Breast epithelium (tissue), 4 donors: ENCODE results near the gene GFRA4. TPM values are rescaled to one million over a fixed set of nuclear protein-coding genes. Genes with fewer than 3 reads are reported as not detected.

Experiments
- DNase-seq, 2 donors: peaks; one replicate each; pipeline ENCODE4 v3.0.0-alpha.2; 2019; ENCODE audit warnings: low spot score in 2 of 2
- H3K27ac ChIP-seq, 2 donors: fragments of 200-600 bp; sonication (generic) in 1 of 2; one replicate each; pipeline ENCODE4 v1.5.1; 2016 to 2019; ENCODE audit warnings: mild to moderate bottlenecking in 1 of 2
- H3K27me3 ChIP-seq, 2 donors: fragments of 200-600 bp; sonication (generic) in 1 of 2; one replicate each; pipeline versions ENCODE4 v1.5.1 to v1.6.0; 2017 to 2019; ENCODE audit warnings: control low read depth in 1 of 2, mild to moderate bottlenecking in 1 of 2
- H3K36me3 ChIP-seq: fragments of 200-600 bp; one replicate; pipeline ENCODE4 v1.5.1; 2019
- H3K4me1 ChIP-seq, 2 donors: fragments of 200-600 bp; sonication (generic); one replicate each; pipeline ENCODE4 v1.5.1; 2016 to 2019; ENCODE audit warnings: control low read depth in 1 of 2
- H3K4me3 ChIP-seq, 3 donors: fragments of 200-600 bp; sonication (generic); 1 replicate in 2 of 3; 2 replicates in 1 of 3; pipeline ENCODE4 v1.5.1; 2016 to 2019; ENCODE audit warnings: mild to moderate bottlenecking in 3 of 3, moderate library complexity in 2 of 3
- H3K9me3 ChIP-seq, 2 donors: fragments of 200-600 bp; sonication (generic) in 1 of 2; one replicate each; pipeline ENCODE4 v1.5.1; 2016 to 2019; ENCODE audit warnings: control low read depth in 1 of 2
- POLR2A ChIP-seq: fragments of 450-650 bp; IDR thresholded peaks from one replicate; pipeline ENCODE4 v1.6.1; 2016; ENCODE audit warnings: antibody characterized with exemption, mild to moderate bottlenecking, moderate library complexity
- POLR2AphosphoS5 ChIP-seq, 3 donors: sonication (generic); formaldehyde crosslinking; IDR thresholded peaks; one replicate each; pipeline ENCODE4 v1.6.1; 2017; ENCODE audit warnings: antibody characterized with exemption in 3 of 3
- intact Hi-C: fragments of 100-400 bp; cut with DNase I; formaldehyde crosslinking; loops from one replicate; pipeline ENCODE4 v1.15.1; 2023; ENCODE audit warnings: low total_unique reads
- total RNA-seq, 3 donors: library from RNA; depleted of rRNA; stranded (reverse); fragments of >200 nt; gene quantifications; one replicate each; pipeline ENCODE4 v1.1.0, GENCODE V29; 2016
- TF ChIP-seq, protein P1 (sequence below), 3 donors: fragments of 450-650 bp; IDR thresholded peaks; one replicate each; pipeline ENCODE4 v1.5.1; 2016 to 2017; ENCODE audit warnings: antibody characterized with exemption in 3 of 3, mild to moderate bottlenecking in 3 of 3, moderate library complexity in 3 of 3

GFRA4 gene
- total RNA-seq, 3 donors from 2014 or later = not detected

DNA sequence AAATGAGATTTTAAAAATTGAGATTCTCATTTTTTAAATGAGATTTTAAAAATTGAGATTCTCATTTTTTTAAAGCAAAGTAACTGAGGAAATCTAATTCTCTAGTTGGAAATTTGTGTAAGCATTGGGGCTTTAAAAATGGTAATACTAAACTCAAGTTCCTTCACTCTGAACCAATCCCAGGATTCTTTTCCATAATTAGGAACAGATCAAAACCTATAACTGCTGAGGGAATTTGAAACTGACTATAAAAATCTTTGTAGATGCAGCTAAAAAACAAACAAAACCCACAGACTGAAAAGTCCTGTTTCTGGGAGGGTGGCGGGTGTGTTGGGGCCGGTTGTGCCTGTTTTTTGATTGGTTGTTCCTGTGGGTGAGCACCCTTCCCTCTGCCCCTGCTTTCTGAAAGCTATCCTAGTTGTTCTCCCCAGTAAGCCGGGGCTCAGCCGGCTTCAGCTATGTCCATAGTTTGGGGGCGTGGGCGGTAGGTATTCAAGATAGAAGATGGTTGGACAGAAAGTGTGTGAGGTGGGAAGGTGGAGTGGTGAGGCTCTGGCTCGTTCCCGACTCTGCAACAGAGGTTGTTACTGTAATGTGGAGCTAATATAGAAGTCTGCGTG is 49.3 kb downstream of the GFRA4 start:
- H3K36me3 ChIP-seq = no peaks in the 10 kb centered on the region
- no peaks in the 10 kb centered on the region for H3K27me3 ChIP-seq
- no peak overlapping the region for H3K27ac ChIP-seq
- TF ChIP-seq POLR2AphosphoS5 (IDR thresholded peaks at IDR 0.05) (no peak), POLR2A (no peak)
- TF ChIP-seq, protein P1, sequence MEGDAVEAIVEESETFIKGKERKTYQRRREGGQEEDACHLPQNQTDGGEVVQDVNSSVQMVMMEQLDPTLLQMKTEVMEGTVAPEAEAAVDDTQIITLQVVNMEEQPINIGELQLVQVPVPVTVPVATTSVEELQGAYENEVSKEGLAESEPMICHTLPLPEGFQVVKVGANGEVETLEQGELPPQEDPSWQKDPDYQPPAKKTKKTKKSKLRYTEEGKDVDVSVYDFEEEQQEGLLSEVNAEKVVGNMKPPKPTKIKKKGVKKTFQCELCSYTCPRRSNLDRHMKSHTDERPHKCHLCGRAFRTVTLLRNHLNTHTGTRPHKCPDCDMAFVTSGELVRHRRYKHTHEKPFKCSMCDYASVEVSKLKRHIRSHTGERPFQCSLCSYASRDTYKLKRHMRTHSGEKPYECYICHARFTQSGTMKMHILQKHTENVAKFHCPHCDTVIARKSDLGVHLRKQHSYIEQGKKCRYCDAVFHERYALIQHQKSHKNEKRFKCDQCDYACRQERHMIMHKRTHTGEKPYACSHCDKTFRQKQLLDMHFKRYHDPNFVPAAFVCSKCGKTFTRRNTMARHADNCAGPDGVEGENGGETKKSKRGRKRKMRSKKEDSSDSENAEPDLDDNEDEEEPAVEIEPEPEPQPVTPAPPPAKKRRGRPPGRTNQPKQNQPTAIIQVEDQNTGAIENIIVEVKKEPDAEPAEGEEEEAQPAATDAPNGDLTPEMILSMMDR (IDR thresholded peaks at IDR 0.05) = no peak
- H3K9me3 ChIP-seq = no peaks in the 10 kb centered on the region
- no peaks in the 10 kb centered on the region for H3K4me1 ChIP-seq
- peak overlapping the region in 1 of 3 donors; percentile 23 for H3K4me3 ChIP-seq
- intact Hi-C loops = no loop called here
- DNase-seq = no peak

GRCh38 chr20:3612795-3613572 is 50.2 kb downstream of the GFRA4 start:
- DNase-seq = no peak
- no peak overlapping the region for H3K4me3 ChIP-seq
- TF ChIP-seq POLR2AphosphoS5 (IDR thresholded peaks at IDR 0.05) (no peak), POLR2A (no peak)
- TF ChIP-seq, protein P1 (IDR thresholded peaks at IDR 0.05) = no peak
- no peak overlapping the region for H3K27ac ChIP-seq
- H3K4me1 ChIP-seq = no peaks in the 10 kb centered on the region
- H3K36me3 ChIP-seq = no peaks in the 10 kb centered on the region
- H3K27me3 ChIP-seq = no peaks in the 10 kb centered on the region
- no peaks in the 10 kb centered on the region for H3K9me3 ChIP-seq
- intact Hi-C loops = no loop called here

DNA sequence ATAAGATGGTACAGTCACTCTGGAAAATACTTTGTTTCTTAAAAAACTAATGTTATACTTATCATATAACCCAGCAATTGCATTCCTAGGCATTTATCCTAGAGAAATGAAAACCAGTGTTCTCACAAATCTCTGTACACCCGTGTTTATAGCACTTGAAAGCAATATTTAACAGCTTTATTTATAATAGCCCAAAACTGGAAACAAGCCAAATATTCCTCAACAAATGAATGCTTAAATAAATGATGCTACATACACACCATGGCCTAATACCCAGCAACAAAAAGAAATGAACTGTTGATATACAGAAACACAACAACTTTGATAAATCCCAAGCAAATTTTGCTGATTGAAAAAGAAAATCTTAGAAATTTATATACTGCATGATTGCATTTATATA is 51.3 kb downstream of the GFRA4 start:
- no peaks in the 10 kb centered on the region for H3K27me3 ChIP-seq
- no peaks in the 10 kb centered on the region for H3K4me1 ChIP-seq
- no peaks in the 10 kb centered on the region for H3K36me3 ChIP-seq
- no peak overlapping the region for H3K4me3 ChIP-seq
- H3K9me3 ChIP-seq = no peaks in the 10 kb centered on the region
- TF ChIP-seq, protein P1 (IDR thresholded peaks at IDR 0.05) = no peak
- TF ChIP-seq POLR2A (no peak), POLR2AphosphoS5 (IDR thresholded peaks at IDR 0.05) (no peak)
- intact Hi-C loops = no loop called here
- no peak for DNase-seq
- H3K27ac ChIP-seq = no peak overlapping the region

Other genes starting within 250 kb of the GFRA4 start
- gene ATRN, start 192.4 kb downstream of the GFRA4 start, total RNA-seq = 10 to 100 TPM; 26.5 to 35.6 (median 32.3) TPM
- 10 to 100 TPM; 29.4 to 39.5 (median 37.4) TPM for gene ADAM33, start 18.6 kb upstream of the GFRA4 start, total RNA-seq
- gene SIGLEC1, start 49.2 kb upstream of the GFRA4 start, total RNA-seq = 10 to 100 TPM in 1 of 3 donors, 1 to 10 TPM in 2; 2.0 to 32.0 (median 6.9) TPM
- 10 to 100 TPM in 1 of 3 donors, 1 to 10 TPM in 2; 7.0 to 25.2 (median 9.3) TPM for gene HSPA12B, start 69.3 kb upstream of the GFRA4 start, total RNA-seq
- 10 to 100 TPM; 12.3 to 29.3 (median 15.7) TPM for gene ADISSP, start 104.4 kb upstream of the GFRA4 start, total RNA-seq
- under 1 TPM in 2 of 3 donors, not detected in 1; 0.33 to 0.88 TPM for gene SPEF1, start 118.0 kb upstream of the GFRA4 start, total RNA-seq
- 10 to 100 TPM; 55.5 to 69.8 (median 68.2) TPM for gene CENPB, start 123.3 kb upstream of the GFRA4 start, total RNA-seq
- 10 to 100 TPM; 18.1 to 25.0 (median 22.0) TPM for gene CDC25B, start 132.9 kb upstream of the GFRA4 start, total RNA-seq
- 10 to 100 TPM; 11.1 to 13.8 (median 11.8) TPM for gene AP5S1, start 157.1 kb upstream of the GFRA4 start, total RNA-seq
- gene MAVS, start 183.4 kb upstream of the GFRA4 start, total RNA-seq = 10 to 100 TPM; 23.3 to 32.3 (median 24.6) TPM
- gene PANK2, start 226.0 kb upstream of the GFRA4 start, total RNA-seq = 10 to 100 TPM; 38.2 to 40.1 (median 38.7) TPM